ENCODE data around the gene HSPB9.

GRCh38 chr17:42096360-42097111, 26.1 kb upstream of the HSPB9 start:
- TF ChIP-seq CTCF (IDR thresholded peaks at IDR 0.05; ENCODE audit: insufficient read depth, low read length, poor library complexity, severe bottlenecking) (no peak), EZH2phosphoT487 (conservative IDR thresholded peaks at IDR 0.05; ENCODE audit: low read length) (no peak)

All from SU-DHL-6 (cell line).